Myometrial cell (primary cell): ENCODE measurements around the gene DPF1. TPM values are rescaled to one million over a fixed set of nuclear protein-coding genes. Genes with fewer than 3 reads are reported as not detected.

Source experiments
- total RNA-seq: library from RNA; depleted of rRNA; stranded (reverse); fragments of >200 nt; gene quantifications from 2 replicates; pipeline ENCODE4 v1.2.3, GENCODE V29; 2015

DPF1 gene
- total RNA-seq = 2.1 and 3.5 TPM in 2 replicates

GRCh38 chr19:38224014-38224862, at the start of gene DPF1:
TSS of gene DPF1 (minus strand) at chr19:38224222. CDS start at chr19:38224142, 80 bp downstream.

DNA sequence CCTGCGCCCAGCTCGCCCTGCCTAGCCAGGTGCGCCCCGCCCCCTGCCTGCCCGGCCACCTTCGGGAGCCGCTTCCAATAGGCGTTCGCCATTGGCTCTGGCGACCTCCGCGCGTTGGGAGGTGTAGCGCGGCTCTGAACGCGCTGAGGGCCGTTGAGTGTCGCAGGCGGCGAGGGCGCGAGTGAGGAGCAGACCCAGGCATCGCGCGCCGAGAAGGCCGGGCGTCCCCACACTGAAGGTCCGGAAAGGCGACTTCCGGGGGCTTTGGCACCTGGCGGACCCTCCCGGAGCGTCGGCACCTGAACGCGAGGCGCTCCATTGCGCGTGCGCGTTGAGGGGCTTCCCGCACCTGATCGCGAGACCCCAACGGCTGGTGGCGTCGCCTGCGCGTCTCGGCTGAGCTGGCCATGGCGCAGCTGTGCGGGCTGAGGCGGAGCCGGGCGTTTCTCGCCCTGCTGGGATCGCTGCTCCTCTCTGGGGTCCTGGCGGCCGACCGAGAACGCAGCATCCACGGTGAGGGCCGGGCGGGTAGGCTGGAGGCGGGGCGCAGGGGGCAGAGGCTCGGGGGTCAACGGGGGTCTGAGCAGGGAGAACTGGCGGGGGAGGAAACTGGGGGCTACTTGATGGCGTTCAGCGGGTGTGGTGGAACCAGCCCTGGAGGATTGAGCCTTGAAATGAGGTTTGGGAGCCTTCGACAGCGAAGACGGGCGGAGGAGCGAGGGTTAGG, 40.6 kb upstream of the DPF1 start, which contains the start of gene SPINT2:
SPINT2 (plus strand) TSS at position 88 of the 727 bp plus-strand sequence; CDS start at position 408, 320 bp downstream.

Other genes starting within 250 kb of the DPF1 start
- gene PPP1R14A, start 32.2 kb upstream of the DPF1 start, total RNA-seq = 1.6 TPM in 1 of 2 replicates, not detected in the other
- gene SPINT2, start 40.4 kb upstream of the DPF1 start, total RNA-seq = 3.7 and 7.5 TPM in 2 replicates
- not detected in 2 replicates for gene C19orf33, start 80.0 kb upstream of the DPF1 start, total RNA-seq
- gene YIF1B, start 91.7 kb upstream of the DPF1 start, total RNA-seq = 130 and 131 TPM in 2 replicates
- gene KCNK6, start 95.6 kb upstream of the DPF1 start, total RNA-seq = 3.2 and 3.7 TPM in 2 replicates
- gene CATSPERG, start 111.6 kb upstream of the DPF1 start, total RNA-seq = not detected in 2 replicates
- 491 and 548 TPM in 2 replicates for gene PSMD8, start 150.3 kb upstream of the DPF1 start, total RNA-seq
- 0.18 and 1.2 TPM in 2 replicates for gene GGN, start 163.8 kb upstream of the DPF1 start, total RNA-seq
- gene SPRED3, start 164.5 kb upstream of the DPF1 start, total RNA-seq = 1.7 and 2.5 TPM in 2 replicates
- 14.9 and 17.3 TPM in 2 replicates for gene FAM98C, start 178.9 kb upstream of the DPF1 start, total RNA-seq
- not detected in 2 replicates for gene RASGRP4, start 202.0 kb upstream of the DPF1 start, total RNA-seq
- under 0.01 TPM in 1 of 2 replicates, not detected in the other for gene RYR1, start 209.5 kb upstream of the DPF1 start, total RNA-seq